Prostate gland (tissue), 2 donors: ENCODE data around the gene MPHOSPH9. TPM values are rescaled to one million over a fixed set of nuclear protein-coding genes. Genes with fewer than 3 reads are reported as not detected.
A peak's percentile ranks its signal among the peaks of the same experiment; 100 is the strongest.

Experiments used
- DNase-seq: peaks from one replicate; pipeline ENCODE4 v3.0.0-alpha.2; 2019; ENCODE audit warnings: low spot score
- H3K27ac ChIP-seq, 2 donors: fragments of 200-600 bp; sonication (generic); 2 replicates each; pipeline ENCODE4 v1.5.1; 2017 to 2019
- H3K27me3 ChIP-seq: fragments of 200-600 bp; sonication (generic); replicated peaks from 2 replicates; pipeline ENCODE4 v1.5.1; 2019; ENCODE audit not compliant: insufficient read depth
- H3K36me3 ChIP-seq, 2 donors: fragments of 200-600 bp; sonication (generic); 1 replicate in 1 of 2; 2 replicates in 1 of 2; pipeline versions ENCODE4 v1.5.1 to v1.8.1; 2017 to 2019
- H3K4me1 ChIP-seq: fragments of 200-600 bp; sonication (generic); replicated peaks from 2 replicates; pipeline ENCODE4 v1.5.1; 2019
- H3K4me3 ChIP-seq, 2 donors: fragments of 200-600 bp; sonication (generic); 2 replicates each; pipeline ENCODE4 v1.5.1; 2017 to 2019
- H3K9me3 ChIP-seq: fragments of 200-600 bp; sonication (generic); 2 replicates; pipeline ENCODE4 v1.5.1; 2017
- CTCF ChIP-seq, 4 experiments: fragments of 200-600 bp in 2 of 4; fragments of 450-650 bp in 2 of 4; sonication (generic) in 2 of 4; IDR thresholded peaks; 1 replicate in 3 of 4; 2 replicates in 1 of 4; pipeline ENCODE4 v1.5.1; 2016 to 2019; ENCODE audit warnings: antibody characterized with exemption in 4 of 4, mild to moderate bottlenecking in 2 of 4, moderate library complexity in 2 of 4
- POLR2A ChIP-seq: fragments of 450-650 bp; IDR thresholded peaks from one replicate; pipeline ENCODE4 v1.6.1; 2016; ENCODE audit warnings: antibody characterized with exemption, mild to moderate bottlenecking
- POLR2AphosphoS5 ChIP-seq: sonication (generic); formaldehyde crosslinking; IDR thresholded peaks from one replicate; pipeline ENCODE4 v1.6.1; 2017; ENCODE audit warnings: antibody characterized with exemption
- WGBS: methylation state at CpG from one replicate; pipeline ENCODE4 v1.1.5; 2018; 5-methylcytosine and 5-hydroxymethylcytosine counted together
- intact Hi-C: fragments of 100-400 bp; cut with DNase I; formaldehyde crosslinking; loops from one replicate; pipeline ENCODE4 v1.14.2; 2022
- total RNA-seq, 2 donors: library from RNA; depleted of rRNA; stranded (reverse); fragments of >200 nt; gene quantifications; one replicate each; pipeline ENCODE4 v1.1.0, GENCODE V29; 2016

MPHOSPH9 gene
- total RNA-seq, 2 donors from 2014 or later, result 24.3 to 25.0 TPM

- DNase-seq, result peak; percentile 60
- Histone ChIP-seq H3K27me3 (no peaks in the 10 kb centered on the region), H3K27ac (no peak overlapping the region), H3K4me1 (peaks cover 13% of the 10 kb centered on the region), H3K36me3 (no peaks in the 10 kb centered on the region), H3K4me3 (no peak overlapping the region), H3K9me3 (no peaks in the 10 kb centered on the region)
- TF ChIP-seq POLR2AphosphoS5 (peak; percentile 35), CTCF (IDR thresholded peaks at IDR 0.05) (peak; percentile 37 to 80 (median 76)), POLR2A (no peak)
- intact Hi-C loops, result loop anchor here (10.0 kb wide), 1 partner anchor 373 kb away; no protein-coding TSS in a partner anchor
- 59% methylated on average over 6 of the region's 6 CpGs for WGBS
Observed at GRCh38 chr12:123237646-123238329, 4.8 kb upstream of the MPHOSPH9 start.

GRCh38 chr12:123233505-123234308, 766 bp upstream of the MPHOSPH9 start:
- Histone ChIP-seq H3K27ac (peak overlapping the region; percentile 85 to 89), H3K27me3 (no peaks in the 10 kb centered on the region), H3K36me3 (no peaks in the 10 kb centered on the region), H3K4me3 (peak overlapping the region; percentile 55 to 73), H3K4me1 (peaks cover 16% of the 10 kb centered on the region), H3K9me3 (no peaks in the 10 kb centered on the region)
- DNase-seq, result no peak
- intact Hi-C loops, result loop anchor here (2.0 to 10.0 kb wide), 4 partner anchors 83 to 369 kb away; partner anchors contain the start of genes ARL6IP4 and PITPNM2
- TF ChIP-seq CTCF (IDR thresholded peaks at IDR 0.05) (peak in 1 of 4 experiments; percentile 24), POLR2AphosphoS5 (no peak)
- WGBS, result 6% methylated on average over 38 of the region's 42 CpGs

- WGBS, result under 1% methylated on average over 15 of the region's 15 CpGs
- peak overlapping the region; percentile 55 to 73 for H3K4me3 ChIP-seq
- peak overlapping the region; percentile 80 to 89 for H3K27ac ChIP-seq
- DNase-seq, result peak; percentile 20
- H3K9me3 ChIP-seq, result no peaks in the 10 kb centered on the region
- H3K27me3 ChIP-seq, result no peaks in the 10 kb centered on the region
- no peaks in the 10 kb centered on the region for H3K36me3 ChIP-seq
- intact Hi-C loops, result loop anchor here (2.0 to 10.0 kb wide), 4 partner anchors 82 to 368 kb away; partner anchors contain the start of genes ARL6IP4 and PITPNM2
- no peak for TF ChIP-seq POLR2AphosphoS5
- no peak for TF ChIP-seq POLR2A
- no peak for TF ChIP-seq CTCF (IDR thresholded peaks at IDR 0.05)
- H3K4me1 ChIP-seq, result peaks cover 16% of the 10 kb centered on the region
Observed at GRCh38 chr12:123232472-123232806, 502 bp downstream of the MPHOSPH9 start.

- DNase-seq, result no peak
- H3K4me3 ChIP-seq, result peak overlapping the region; percentile 55 to 73
- peak overlapping the region; percentile 80 to 89 for H3K27ac ChIP-seq
- H3K4me1 ChIP-seq, result peaks cover 16% of the 10 kb centered on the region
- intact Hi-C loops, result loop anchor here (2.0 to 10.0 kb wide), 4 partner anchors 81 to 367 kb away; partner anchors contain the start of genes ARL6IP4 and PITPNM2
- no peaks in the 10 kb centered on the region for H3K27me3 ChIP-seq
- H3K36me3 ChIP-seq, result no peaks in the 10 kb centered on the region
- no peaks in the 10 kb centered on the region for H3K9me3 ChIP-seq
- WGBS, result 27% methylated on average over 5 of the region's 5 CpGs
- TF ChIP-seq CTCF (IDR thresholded peaks at IDR 0.05), result no peak
- TF ChIP-seq POLR2A, result no peak
- no peak for TF ChIP-seq POLR2AphosphoS5
Observed at GRCh38 chr12:123231931-123232330, 1.0 kb downstream of the MPHOSPH9 start.
